KG1 (cell line): ENCODE data around the gene SLC6A7.

Source experiments
- DNase-seq: peaks from one replicate; lab custom pipeline; 2025; lab: John Stamatoyannopoulos, UW

The SLC6A7 gene

DNA sequence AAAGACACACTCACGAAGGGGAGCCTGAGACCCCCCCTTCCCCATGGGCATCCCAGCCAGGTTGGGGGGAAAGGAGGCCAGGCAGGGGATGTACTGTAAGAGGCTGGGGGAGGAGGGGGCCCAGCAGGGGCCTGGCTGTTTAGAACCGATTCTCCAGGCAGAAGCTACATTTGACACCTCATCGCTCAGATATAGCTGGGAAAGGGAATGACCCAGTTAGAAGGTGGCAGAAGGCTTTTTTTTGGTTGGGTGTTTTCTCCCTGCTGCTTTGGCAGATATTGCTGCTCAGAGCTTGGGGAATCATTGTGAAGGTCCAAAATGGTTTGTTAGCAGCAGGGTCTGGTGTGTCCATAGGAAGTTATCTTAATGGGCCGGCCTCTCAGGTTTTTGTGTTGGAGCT, 17.3 kb upstream of the SLC6A7 start:
- no peak for DNase-seq

DNA sequence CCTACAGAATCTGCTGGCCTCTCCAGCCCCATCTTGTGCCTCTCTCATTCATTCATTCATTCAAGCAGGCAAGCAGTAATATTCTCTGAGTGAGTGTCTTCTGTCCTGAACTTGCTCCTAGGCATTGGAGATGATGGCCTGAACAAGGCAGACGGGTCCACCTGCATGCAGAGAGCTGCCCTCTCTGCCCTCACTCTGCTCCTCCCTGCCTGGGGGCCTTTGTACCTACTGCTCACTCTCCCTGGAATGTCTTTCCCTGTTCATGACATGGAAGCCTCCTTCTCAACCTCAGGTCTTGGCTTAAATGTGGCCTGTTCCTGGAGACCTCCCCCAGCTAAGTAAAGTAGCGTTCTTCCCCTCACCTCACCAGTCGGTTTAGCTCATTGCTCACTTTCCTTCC, 16.7 kb upstream of the SLC6A7 start:
- DNase-seq: no peak

DNA sequence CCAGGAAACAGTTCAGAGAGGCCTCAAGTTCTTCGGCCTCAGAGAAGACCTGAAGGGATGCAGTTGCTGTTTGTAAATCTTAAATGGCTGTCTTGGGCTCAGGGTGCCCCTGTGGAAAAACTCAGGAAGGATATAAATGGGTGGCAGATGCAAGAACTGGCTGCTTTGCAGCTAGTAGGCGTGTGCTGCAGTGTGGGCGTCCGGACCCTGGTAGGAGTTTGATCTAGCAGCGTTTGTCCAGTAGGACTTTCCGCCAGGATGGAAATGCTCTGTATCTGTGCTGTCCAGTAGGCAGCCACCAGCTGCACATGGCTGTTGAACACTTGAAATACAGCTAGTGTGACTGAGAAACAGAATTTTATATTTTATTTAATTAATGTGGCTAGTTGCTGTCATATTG, 15.6 kb upstream of the SLC6A7 start:
- DNase-seq: no peak

DNA sequence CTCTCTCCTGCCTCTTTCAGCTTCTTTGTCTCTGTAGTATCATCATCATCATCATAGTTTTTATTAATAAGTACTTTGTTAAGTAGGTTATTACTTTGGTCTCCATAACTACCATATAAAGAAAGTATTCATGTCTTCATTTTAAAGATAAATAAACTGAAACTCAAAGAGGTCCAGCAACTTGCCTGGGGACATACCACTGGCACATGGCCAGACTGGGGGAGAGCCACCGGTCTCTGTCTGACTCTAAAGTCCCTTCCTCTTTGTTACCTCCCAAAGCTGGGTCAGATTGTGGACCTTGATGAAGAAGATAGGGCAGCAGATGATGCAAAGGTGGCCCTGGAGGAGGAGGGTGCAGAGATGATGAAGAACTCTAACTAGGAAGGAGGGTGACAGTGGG, 14.8 kb upstream of the SLC6A7 start:
- DNase-seq: no peak

DNA sequence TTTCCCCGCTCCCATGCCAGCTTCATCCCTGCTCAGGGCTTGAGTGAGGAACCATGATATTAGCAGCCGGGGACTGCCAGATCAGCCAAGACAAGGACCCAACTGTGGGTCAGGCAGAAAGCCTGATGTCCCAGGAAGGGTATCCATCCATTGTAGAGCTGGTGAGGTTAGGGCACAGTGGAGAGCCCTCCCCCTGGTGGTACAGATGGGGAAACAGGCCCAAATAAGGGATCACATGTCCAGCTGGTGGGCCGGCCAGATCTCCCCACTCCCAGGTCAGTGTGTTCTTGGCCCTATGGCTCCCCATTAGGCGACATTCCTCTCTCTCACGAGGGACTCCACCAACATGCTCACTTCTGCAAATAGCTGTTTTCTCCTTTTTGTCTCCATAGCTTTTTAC, 14.3 kb upstream of the SLC6A7 start:
- DNase-seq: no peak

DNA sequence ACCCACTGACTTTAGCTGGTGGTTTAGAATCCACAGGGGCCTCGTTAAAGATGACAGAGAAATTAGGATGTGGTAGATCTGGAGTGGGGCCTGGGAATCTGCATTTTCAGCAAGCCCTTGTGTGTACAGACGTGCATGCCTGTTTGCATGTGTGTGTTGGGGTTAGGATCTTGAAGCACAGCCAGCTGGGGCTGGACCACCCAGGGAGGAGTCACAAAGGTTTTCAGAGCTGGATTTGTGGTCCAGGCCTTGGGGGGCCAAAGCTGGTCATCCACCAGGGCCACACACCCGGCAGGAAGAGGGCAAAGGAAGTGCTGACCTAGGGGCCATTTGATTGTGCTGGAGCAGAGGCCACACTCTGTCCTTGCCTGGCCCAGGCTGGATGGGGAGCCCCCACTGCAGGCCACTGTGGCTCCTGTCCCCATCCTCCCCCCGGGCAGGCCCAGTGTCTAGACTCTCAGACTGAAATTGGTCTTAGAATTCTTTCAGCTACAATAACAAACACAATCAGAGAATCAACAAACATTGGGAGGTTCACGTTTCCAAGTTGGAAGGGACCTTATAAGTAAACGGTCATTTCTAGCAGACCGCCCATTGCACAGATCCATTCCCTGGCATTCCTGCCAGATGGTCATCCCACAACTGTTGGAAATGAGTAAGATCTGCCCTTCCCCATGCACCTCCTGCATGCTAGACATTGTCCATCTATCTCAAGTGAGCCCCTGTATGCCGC, 13.0 kb upstream of the SLC6A7 start:
- DNase-seq: no peak

DNA sequence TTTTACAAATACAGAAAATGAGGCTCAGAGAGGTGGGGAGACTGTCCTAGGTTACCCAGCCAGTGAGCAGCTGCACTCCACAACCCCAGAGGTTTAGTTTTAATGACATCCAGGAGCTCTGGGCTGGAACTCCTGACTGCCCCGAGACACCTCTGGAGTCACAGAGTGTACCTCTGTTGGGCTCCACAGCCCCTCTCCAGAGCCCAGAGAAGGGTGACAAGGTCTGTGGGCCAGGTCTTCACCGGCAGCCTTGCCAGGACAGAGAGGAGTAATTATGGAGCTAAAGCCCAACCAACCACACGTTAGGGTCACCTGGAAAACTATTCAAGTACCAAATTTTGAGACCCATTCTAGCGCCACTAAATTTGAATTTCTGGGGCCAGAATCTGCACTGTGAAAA, 12.1 kb upstream of the SLC6A7 start:
- DNase-seq: no peak

DNA sequence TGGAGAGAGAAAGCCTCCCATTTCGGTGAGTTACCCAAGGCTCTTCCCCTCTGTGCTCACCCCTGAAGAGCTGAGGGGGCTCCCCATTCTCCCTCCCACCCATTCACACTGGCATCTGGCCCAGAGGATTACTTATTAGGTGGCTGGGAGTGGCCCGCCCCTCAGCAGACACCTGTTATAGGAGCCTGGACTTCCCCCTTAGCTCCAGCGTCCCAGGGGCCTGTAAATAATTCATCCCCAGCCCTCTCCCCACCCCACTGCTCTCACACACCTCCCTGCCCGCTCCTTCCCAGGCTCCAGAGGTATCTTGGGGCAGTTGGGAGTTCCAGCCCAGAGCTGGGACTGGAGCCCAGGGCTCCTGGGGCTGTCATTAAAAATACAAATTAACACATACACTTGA, 11.6 kb upstream of the SLC6A7 start:
- DNase-seq: no peak

DNA sequence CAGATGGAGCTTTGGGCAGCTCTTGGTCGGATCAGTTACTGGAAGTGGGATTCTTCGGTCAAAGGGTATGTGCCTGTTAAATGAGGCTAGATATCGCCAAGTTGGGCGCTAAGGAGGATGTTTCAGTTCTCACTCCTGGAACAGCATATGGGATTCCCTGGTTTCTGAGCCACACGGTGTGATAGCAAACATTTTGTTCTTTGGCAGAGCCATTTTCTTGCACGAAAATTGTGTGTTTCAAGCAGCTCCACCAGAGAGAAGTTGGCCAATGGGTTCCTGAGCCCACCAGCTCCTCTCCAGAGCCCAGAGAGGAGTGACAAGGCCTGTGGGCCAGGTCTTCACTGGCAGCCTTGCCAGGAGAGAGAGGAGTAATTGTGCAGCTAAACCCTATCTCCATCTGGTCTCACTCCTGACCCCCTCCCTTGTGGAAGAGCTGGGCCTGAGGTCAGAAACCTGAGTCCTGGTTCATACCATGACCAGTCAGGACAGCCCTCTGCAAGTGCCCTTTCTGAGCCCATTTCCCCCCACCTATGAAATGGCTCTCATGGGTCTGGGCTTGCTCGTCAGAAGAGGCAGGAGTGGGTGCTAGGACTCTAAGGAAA, 10.7 kb upstream of the SLC6A7 start:
- no peak for DNase-seq

DNA sequence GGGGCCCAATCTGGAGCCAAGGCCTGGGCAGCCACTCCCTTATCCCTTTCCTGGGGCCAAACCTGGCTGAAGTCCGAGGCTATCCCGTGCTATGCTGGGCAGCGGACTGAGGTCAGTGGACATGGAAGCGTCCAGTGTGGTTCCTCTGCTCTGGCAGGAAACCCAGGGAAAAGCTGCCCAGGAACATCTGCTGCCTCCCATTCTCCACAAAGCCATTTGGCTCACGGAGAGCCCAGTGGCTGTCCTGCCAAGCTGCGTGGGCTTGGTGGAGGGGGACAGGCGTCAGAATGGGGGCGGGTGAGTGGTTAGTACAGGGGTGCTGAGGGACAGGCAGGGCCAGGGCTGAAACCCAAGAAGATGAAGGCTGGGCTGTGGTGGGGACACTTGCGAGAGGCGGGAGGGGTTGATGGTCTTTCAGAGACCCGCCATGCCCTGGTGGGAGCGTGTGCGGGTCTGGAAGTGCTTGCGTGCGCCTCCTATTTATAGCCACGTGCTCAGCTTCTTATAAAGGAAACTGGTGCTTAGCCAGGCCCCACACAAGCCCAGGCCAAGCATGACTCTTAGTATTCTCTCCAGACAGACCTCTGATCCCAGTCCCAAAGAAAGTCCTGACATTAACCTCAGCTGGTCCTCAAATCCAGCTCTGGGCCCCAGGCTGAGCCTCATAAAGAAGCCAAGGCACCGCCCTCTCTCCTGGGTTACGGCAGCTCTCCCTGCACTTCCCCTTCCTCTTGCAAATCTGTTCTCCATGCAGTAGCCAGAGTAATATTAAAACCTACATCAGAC, 9.4 kb upstream of the SLC6A7 start:
- DNase-seq: no peak

DNA sequence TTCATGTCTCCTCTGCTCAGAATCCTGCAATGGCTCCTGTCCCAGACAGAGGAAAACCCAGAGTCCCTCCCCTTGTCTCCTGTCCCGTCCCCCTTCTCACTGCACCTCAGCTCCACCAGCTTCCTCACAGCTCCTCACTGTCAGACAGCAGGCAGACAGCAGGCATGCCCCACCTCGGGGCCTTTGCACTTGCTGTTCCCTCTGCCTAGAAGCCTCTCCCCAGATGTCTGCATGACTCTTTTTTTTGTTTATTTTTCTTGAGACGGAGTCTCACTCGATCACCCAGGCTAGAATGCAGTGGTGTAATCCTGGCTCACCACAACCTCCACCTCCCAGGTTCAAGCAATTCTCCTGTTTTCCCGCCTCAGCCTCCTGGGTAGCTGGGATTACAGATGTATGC, 8.8 kb upstream of the SLC6A7 start:
- no peak for DNase-seq

DNA sequence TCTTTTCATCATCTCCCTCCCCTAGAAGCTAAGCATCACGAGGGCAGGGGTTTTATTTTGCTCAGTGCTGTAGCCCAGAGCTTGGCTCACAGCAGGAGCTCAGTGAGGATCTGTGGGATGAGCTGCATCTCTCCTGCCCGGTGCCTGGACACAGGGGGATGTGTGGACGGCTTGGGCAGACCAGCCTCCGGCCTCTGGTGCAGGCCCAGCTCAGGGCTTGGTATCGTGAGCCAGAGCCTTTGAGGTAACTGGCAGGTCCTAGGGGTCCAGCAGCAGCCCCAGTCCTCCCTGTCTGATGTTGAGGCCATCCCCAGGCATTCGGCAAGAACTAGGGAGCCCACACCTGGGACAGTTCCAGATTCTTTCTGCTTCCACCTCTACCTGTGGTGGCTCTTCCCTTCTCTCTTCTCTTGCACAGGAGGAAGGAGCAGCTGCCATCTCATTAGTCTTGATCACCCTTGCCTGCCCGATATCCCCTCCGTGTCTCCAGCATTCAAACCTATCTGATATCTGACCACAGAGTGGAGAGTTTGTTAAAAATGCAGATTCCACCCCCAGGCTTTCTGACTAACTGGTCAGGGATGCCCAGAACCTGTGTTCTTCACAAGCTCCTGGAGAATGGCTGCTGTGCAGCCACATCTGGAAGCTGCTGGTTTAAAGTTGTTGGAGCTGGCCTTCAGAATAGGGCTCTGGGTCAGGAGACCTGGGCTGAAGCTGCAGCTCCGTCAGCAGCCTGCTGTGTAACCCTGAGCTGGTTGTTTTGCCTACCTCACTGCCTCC, 7.9 kb upstream of the SLC6A7 start:
- no peak for DNase-seq

DNA sequence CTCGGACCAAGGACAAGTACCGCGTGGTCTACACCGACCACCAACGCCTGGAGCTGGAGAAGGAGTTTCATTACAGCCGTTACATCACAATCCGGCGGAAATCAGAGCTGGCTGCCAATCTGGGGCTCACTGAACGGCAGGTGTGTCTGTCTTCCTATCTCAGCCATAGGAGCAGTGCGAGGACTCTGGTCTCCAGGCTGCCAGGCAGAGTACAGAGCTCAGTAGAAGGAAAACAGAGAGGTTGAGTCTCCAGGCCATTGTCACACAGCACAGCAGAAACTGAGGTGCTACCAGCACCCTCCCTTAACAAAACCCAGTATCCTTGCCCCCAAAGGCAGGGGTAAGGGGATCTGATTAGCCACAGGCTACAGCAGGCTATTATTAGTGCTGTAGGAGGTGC, 7.1 kb upstream of the SLC6A7 start:
- DNase-seq: no peak

DNA sequence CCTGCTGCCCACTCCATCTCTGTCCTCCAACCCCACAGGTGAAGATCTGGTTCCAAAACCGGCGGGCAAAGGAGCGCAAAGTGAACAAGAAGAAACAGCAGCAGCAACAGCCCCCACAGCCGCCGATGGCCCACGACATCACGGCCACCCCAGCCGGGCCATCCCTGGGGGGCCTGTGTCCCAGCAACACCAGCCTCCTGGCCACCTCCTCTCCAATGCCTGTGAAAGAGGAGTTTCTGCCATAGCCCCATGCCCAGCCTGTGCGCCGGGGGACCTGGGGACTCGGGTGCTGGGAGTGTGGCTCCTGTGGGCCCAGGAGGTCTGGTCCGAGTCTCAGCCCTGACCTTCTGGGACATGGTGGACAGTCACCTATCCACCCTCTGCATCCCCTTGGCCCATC, 6.4 kb upstream of the SLC6A7 start:
- DNase-seq: no peak

DNA sequence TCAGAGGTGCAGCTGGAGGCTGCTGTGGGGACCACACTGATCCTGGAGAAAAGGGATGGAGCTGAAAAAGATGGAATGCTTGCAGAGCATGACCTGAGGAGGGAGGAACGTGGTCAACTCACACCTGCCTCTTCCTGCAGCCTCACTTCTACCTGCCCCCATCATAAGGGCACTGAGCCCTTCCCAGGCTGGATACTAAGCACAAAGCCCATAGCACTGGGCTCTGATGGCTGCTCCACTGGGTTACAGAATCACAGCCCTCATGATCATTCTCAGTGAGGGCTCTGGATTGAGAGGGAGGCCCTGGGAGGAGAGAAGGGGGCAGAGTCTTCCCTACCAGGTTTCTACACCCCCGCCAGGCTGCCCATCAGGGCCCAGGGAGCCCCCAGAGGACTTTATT, 5.9 kb upstream of the SLC6A7 start:
- DNase-seq: no peak

DNA sequence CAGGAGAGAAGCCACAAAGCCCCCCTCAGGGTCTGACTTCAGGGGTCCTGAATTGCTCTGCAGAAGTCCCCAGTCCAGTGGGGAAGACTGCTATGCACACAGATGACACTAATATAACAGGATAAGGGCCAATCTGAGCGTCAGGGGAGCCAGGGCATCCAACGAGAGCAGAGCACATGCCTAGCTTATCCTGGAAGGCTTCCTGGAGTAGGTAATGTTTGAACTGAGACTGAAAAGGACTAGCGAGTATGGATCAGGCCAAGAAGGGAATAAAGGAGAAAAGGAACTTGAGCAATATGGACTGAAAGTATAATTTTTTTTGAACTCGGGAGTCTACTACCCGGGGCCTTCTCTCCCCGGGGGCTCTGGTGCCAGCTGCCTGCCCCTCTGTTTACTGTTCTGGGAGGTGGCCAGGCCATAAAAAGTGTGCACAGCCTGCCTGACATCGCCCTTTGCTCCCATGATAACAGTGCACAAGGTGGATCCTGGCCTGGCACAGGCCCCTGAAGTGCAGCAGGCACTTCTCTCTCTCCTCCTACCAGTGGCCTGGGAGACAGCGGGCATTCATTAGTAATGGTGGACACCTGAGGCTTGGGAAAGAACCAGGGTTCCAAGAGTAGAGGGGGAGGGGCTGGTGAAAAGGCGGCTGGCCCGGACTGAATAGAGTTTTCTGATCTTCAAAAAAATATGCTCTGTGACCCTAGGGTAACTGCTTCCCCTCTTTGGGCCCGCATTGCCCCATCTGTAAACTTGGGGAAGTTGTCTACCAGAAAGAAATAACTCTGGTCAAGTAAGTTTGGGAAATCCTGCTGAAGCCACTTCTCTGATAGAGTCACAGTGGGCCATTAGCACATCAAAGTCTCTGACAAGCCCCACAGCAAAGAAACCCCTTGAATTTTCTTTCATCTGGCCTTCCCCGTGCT, 4.6 kb upstream of the SLC6A7 start:
- DNase-seq: no peak

DNA sequence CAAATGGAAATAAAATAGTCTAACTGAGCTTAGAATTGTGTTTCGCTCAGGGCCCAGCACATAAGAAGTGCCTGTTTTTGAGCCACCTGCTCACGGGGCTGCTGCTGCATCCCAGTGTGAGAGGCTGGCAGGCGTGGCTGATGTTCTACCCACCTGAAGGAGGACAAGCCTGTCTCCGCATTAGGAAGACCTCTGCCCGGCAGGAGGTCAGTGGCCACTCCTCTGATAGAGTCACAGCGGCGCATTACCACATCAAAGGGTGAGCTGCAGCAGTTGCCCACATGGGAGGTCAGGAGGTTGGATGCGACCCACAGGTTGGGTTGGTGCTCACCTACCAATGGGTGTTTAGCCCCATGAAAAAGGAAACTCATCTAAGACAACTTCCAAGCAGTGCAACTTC, 3.7 kb upstream of the SLC6A7 start:
- DNase-seq: no peak

DNA sequence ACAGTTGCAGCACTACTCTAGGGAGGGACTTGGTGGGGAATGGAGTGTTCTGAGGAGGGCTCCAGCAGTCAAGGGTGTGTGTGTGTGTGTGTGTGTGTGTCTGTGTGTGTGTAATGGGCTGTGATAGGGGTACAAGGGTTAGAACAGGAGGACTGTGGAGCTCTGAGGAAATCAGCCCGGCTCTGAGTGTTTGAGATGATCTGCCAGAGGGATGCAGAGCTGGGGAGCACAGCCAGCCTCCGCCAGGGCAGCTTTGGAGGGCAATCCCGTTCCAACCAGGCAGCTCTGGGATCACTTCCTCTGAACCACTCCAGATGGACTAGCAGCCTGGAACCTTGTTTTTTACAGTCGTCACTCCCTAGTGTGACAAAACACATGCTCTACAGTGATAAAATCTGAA, 3.0 kb upstream of the SLC6A7 start:
- DNase-seq: no peak

DNA sequence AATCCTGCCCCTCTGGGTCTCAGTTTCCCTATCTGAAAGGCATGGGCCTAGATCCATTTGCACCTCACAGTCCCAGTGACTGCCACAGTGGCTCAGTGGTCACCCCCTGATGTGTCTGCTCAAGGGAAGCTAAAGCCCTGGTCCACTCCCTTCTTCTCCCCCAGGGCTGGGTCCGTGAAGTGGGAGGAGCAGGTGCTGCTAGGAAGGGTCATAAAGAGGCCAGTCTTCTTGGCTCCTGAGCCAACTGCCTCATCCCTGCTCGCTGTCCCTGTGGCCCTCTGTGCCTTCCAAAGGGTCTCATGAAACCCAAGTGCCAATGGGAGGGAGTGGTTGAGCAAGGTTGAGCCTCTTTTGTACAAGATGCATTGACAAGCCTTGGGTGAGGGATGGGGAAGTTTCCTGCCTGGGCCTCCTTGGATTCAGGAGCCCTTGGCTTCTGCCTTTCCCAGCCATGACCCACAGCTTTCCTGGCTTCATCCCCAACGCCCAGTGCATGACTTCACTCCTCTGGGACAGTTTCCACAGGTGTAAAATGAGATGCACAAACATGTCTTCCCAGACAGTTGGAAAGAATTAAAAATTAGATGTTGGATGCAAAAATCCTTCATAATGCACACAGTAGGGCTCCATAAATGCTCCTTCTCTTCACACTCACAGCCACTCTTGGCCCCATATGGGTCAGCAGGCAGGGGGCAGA, 1.6 kb upstream of the SLC6A7 start:
- no peak for DNase-seq

DNA sequence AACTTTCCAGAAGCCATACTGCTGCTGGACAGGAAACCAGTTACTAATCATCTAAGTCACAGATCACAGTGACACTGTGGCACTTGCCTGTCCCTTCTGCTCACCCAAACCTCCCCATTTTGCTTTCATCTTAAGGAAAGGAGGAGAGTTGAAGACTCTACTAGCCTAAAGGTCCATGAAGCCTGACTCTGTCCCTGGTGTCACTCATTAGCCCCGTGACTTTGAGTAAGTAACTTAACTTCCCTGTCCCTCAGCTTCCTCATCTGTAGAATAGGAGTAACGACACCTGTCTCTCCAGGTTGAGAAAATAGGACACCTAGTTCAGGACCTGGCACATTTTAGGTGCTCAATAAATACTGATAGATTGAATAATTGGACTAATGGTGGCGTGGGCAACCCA, 536 bp upstream of the SLC6A7 start:
- no peak for DNase-seq

DNA sequence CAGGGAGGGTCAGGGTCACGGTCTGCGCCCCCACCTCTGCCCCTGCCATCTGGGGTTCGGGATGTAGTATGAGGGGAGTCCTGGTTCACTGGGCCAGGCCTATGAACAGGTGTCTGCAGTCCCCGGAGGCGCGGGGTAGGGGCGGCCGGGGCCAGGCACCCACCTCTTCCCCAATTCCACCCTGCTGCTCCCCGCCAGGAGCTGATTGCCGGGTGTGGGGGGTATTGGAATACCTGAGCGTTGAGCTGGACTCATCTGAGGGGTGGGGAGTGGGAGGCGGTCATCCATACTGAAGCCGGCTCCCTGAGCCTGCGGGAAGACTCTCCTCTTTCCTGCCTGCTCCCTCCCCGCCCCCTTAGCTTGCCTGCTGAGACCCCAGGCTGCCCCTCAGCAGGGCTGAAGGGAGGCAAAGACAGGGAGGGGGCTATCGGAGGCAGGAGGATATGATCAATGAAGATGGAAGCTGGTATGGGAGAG, 679 bp downstream of the SLC6A7 start:
- DNase-seq: no peak
